Pulmonary artery endothelial cell (primary cell): ENCODE data around the gene TJP2. TPM values are rescaled to one million over a fixed set of nuclear protein-coding genes. Genes with fewer than 3 reads are reported as not detected.

Experiments used
- total RNA-seq: library from RNA; depleted of rRNA; stranded (reverse); fragments of >200 nt; gene quantifications from 2 replicates; pipeline ENCODE4 v1.2.3, GENCODE V29; 2014

The TJP2 gene
- total RNA-seq, 1 donor from 2014 or later, result 243 TPM

Other genes with a start within 250 kb of the TJP2 start
- not detected in 2 replicates for gene PRKACG, start 160.2 kb upstream of the TJP2 start, total RNA-seq
- gene FXN, start 138.5 kb upstream of the TJP2 start, total RNA-seq, result 6.3 and 6.8 TPM in 2 replicates
- gene ENTREP1, start 150.9 kb downstream of the TJP2 start, total RNA-seq, result 1.5 and 3.5 TPM in 2 replicates